HepG2 (cell line): ENCODE measurements around the gene SPACDR. TPM values are rescaled to one million over a fixed set of nuclear protein-coding genes. Genes with fewer than 3 reads are reported as not detected.

Experiments used
- ELF3 ChIP-seq: IDR thresholded peaks from 2 replicates; pipeline ENCODE4 v1.6.1; 2016; ENCODE audit warnings: missing genetic modification reagents, missing compliant biosample characterization
- EZH2 ChIP-seq: conservative IDR thresholded peaks from 2 replicates; pipeline ENCODE4 v1.6.1; 2012; ENCODE audit warnings: mild to moderate bottlenecking, low read depth, low read length, moderate library complexity
- ISL2 ChIP-seq: sonication (generic); formaldehyde crosslinking; IDR thresholded peaks from 2 replicates; pipeline ENCODE4 v1.5.0; 2020; ENCODE audit warnings: missing genetic modification reagents
- JARID2 ChIP-seq: sonication (generic); formaldehyde crosslinking; IDR thresholded peaks from 2 replicates; pipeline ENCODE4 v1.8.1; 2023; ENCODE audit warnings: missing genetic modification reagents, inconsistent platforms; ENCODE audit not compliant: insufficient replicate concordance
- KDM4B ChIP-seq: sonication (generic); formaldehyde crosslinking; IDR thresholded peaks from 2 replicates; pipeline ENCODE4 v1.4.0; 2020; ENCODE audit warnings: missing genetic modification reagents
- KLF13 ChIP-seq: sonication (generic); formaldehyde crosslinking; IDR thresholded peaks from 2 replicates; pipeline ENCODE4 v1.4.0; 2020; ENCODE audit warnings: mild to moderate bottlenecking, missing genetic modification reagents
- ZNF232 ChIP-seq: sonication (generic); formaldehyde crosslinking; IDR thresholded peaks from 2 replicates; pipeline ENCODE4 v1.4.0; 2020; ENCODE audit warnings: missing genetic modification reagents, borderline replicate concordance
- ZNF775 ChIP-seq: sonication (generic); formaldehyde crosslinking; IDR thresholded peaks from 2 replicates; pipeline ENCODE4 v1.4.0; 2020; ENCODE audit warnings: missing genetic modification reagents, mild to moderate bottlenecking, moderate library complexity, borderline replicate concordance
- ZNF879 ChIP-seq: sonication (generic); formaldehyde crosslinking; IDR thresholded peaks from 2 replicates; pipeline ENCODE4 v1.8.1; 2023; ENCODE audit warnings: missing genetic modification reagents
- polyA plus RNA-seq, 8 experiments: library from polyadenylated mRNA; depleted of rRNA in 3 of 8; stranded (reverse) in 7 of 8; unstranded in 1 of 8; fragments of >200 nt; fragmentation: Illumina TruSeq in 4 of 8; extraction: Trizol in 4 of 8; gene quantifications; 2 replicates each; pipeline versions ENCODE4 v1.2.1 to v1.2.3, GENCODE V29; 2011 to 2016; ENCODE audit warnings: low read depth in 4 of 8, missing spikeins in 1 of 8, mixed read lengths in 1 of 8; ENCODE audit not compliant: insufficient read depth in 1 of 8
- total RNA-seq, 5 experiments: library from RNA; depleted of rRNA; stranded (reverse); fragments of >200 nt; fragmentation: Illumina TruSeq; extraction: Trizol; gene quantifications; 2 replicates each; pipeline ENCODE4 v1.2.3, GENCODE V29; 2016; ENCODE audit warnings: low read depth in 1 of 5
- TF ChIP-seq, protein P1 (sequence below): sonication (generic); formaldehyde crosslinking; IDR thresholded peaks from 2 replicates; pipeline ENCODE4 v1.4.0; 2020; ENCODE audit warnings: low read depth, mild to moderate bottlenecking, missing genetic modification reagents
- TF ChIP-seq, protein P2 (sequence below): sonication (generic); formaldehyde crosslinking; IDR thresholded peaks from 2 replicates; pipeline ENCODE4 v1.4.0; 2020; ENCODE audit warnings: missing genetic modification reagents, borderline replicate concordance
- TF ChIP-seq, protein P3 (sequence below): sonication (generic); formaldehyde crosslinking; IDR thresholded peaks from 2 replicates; pipeline ENCODE4 v1.8.1; 2023; ENCODE audit warnings: mild to moderate bottlenecking, missing genetic modification reagents
- TF ChIP-seq, protein P4 (sequence below): sonication (generic); formaldehyde crosslinking; IDR thresholded peaks from 2 replicates; pipeline ENCODE4 v1.5.0; 2020; ENCODE audit warnings: mild to moderate bottlenecking, missing genetic modification reagents
- TF ChIP-seq, protein P5 (sequence below): sonication (generic); formaldehyde crosslinking; IDR thresholded peaks from 2 replicates; pipeline ENCODE4 v1.4.0; 2020; ENCODE audit warnings: missing genetic modification reagents, borderline replicate concordance
- TF ChIP-seq, protein P6 (sequence below): sonication (generic); formaldehyde crosslinking; conservative IDR thresholded peaks from 2 replicates; pipeline ENCODE4 v1.8.0; 2022; ENCODE audit warnings: mild to moderate bottlenecking, moderate library complexity, missing genetic modification reagents

Gene SPACDR
- total and polyA plus RNA-seq, 2 of the 13 experiments (the other 11 are each of a cell fraction or from before 2014, with no cell fraction given), result 0.41 TPM; not detected in 1

DNA sequence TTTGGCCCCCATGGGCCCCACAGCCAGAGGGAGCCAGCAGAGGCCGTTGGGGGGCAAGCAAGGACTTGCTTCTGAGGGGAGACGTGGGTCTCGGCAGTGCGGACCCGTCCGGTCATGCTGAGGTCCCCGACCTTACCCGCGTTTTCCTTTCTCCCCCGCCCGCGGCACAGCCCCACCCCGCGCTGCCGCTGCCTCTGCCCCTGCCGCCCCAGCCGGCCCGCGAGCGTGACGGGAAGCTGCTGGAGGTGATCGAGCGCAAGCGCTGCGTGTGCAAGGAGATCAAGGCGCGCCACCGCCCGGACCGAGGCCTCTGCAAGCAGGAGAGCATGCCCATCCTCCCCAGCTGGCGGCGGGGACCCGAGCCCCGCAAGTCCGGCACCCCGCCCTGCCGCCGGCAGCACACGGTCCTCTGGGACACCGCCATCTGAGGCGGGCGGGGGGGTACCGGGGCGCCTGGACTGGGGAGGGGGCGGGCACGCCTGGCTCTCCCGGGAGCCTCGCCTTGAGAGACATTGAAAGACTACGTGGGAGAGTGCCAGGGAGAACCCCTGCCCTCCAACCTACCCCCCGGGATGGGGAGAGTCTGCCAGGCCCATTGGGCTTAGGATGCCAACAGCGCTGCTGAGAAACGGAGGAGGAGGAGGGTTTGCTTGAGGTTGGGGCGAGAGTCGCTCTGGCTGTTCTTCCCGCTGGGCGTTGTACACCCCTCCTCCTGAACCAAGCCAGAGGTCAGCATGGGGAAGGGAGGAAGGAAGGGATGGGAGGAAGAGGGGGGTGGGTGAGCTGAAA lies 29.6 kb upstream of the SPACDR start (continued):
- TF ChIP-seq ISL2 (CRISPR knock-in tag) (peak; percentile 43; the same call in 1 of the 2 replicates), ELF3 (CRISPR knock-in tag) (peak; percentile 38; the same call in 1 of the 2 replicates), KLF13 (no peak), ZNF879 (CRISPR knock-in tag) (no peak), JARID2 (no peak), ZNF232 (no peak), ZNF775 (CRISPR knock-in tag) (no peak), KDM4B (CRISPR knock-in tag) (no peak), EZH2 (no peak)
- TF ChIP-seq, protein P1, sequence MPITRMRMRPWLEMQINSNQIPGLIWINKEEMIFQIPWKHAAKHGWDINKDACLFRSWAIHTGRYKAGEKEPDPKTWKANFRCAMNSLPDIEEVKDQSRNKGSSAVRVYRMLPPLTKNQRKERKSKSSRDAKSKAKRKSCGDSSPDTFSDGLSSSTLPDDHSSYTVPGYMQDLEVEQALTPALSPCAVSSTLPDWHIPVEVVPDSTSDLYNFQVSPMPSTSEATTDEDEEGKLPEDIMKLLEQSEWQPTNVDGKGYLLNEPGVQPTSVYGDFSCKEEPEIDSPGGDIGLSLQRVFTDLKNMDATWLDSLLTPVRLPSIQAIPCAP (CRISPR knock-in tag), result no peak
- TF ChIP-seq, protein P2, sequence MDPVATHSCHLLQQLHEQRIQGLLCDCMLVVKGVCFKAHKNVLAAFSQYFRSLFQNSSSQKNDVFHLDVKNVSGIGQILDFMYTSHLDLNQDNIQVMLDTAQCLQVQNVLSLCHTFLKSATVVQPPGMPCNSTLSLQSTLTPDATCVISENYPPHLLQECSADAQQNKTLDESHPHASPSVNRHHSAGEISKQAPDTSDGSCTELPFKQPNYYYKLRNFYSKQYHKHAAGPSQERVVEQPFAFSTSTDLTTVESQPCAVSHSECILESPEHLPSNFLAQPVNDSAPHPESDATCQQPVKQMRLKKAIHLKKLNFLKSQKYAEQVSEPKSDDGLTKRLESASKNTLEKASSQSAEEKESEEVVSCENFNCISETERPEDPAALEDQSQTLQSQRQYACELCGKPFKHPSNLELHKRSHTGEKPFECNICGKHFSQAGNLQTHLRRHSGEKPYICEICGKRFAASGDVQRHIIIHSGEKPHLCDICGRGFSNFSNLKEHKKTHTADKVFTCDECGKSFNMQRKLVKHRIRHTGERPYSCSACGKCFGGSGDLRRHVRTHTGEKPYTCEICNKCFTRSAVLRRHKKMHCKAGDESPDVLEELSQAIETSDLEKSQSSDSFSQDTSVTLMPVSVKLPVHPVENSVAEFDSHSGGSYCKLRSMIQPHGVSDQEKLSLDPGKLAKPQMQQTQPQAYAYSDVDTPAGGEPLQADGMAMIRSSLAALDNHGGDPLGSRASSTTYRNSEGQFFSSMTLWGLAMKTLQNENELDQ (CRISPR knock-in tag), result no peak
- TF ChIP-seq, protein P3, sequence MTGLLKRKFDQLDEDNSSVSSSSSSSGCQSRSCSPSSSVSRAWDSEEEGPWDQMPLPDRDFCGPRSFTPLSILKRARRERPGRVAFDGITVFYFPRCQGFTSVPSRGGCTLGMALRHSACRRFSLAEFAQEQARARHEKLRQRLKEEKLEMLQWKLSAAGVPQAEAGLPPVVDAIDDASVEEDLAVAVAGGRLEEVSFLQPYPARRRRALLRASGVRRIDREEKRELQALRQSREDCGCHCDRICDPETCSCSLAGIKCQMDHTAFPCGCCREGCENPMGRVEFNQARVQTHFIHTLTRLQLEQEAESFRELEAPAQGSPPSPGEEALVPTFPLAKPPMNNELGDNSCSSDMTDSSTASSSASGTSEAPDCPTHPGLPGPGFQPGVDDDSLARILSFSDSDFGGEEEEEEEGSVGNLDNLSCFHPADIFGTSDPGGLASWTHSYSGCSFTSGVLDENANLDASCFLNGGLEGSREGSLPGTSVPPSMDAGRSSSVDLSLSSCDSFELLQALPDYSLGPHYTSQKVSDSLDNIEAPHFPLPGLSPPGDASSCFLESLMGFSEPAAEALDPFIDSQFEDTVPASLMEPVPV (CRISPR knock-in tag), result no peak
- TF ChIP-seq, protein P4, sequence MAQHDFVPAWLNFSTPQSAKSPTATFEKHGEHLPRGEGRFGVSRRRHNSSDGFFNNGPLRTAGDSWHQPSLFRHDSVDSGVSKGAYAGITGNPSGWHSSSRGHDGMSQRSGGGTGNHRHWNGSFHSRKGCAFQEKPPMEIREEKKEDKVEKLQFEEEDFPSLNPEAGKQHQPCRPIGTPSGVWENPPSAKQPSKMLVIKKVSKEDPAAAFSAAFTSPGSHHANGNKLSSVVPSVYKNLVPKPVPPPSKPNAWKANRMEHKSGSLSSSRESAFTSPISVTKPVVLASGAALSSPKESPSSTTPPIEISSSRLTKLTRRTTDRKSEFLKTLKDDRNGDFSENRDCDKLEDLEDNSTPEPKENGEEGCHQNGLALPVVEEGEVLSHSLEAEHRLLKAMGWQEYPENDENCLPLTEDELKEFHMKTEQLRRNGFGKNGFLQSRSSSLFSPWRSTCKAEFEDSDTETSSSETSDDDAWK (CRISPR knock-in tag), result no peak
- TF ChIP-seq, protein P5, sequence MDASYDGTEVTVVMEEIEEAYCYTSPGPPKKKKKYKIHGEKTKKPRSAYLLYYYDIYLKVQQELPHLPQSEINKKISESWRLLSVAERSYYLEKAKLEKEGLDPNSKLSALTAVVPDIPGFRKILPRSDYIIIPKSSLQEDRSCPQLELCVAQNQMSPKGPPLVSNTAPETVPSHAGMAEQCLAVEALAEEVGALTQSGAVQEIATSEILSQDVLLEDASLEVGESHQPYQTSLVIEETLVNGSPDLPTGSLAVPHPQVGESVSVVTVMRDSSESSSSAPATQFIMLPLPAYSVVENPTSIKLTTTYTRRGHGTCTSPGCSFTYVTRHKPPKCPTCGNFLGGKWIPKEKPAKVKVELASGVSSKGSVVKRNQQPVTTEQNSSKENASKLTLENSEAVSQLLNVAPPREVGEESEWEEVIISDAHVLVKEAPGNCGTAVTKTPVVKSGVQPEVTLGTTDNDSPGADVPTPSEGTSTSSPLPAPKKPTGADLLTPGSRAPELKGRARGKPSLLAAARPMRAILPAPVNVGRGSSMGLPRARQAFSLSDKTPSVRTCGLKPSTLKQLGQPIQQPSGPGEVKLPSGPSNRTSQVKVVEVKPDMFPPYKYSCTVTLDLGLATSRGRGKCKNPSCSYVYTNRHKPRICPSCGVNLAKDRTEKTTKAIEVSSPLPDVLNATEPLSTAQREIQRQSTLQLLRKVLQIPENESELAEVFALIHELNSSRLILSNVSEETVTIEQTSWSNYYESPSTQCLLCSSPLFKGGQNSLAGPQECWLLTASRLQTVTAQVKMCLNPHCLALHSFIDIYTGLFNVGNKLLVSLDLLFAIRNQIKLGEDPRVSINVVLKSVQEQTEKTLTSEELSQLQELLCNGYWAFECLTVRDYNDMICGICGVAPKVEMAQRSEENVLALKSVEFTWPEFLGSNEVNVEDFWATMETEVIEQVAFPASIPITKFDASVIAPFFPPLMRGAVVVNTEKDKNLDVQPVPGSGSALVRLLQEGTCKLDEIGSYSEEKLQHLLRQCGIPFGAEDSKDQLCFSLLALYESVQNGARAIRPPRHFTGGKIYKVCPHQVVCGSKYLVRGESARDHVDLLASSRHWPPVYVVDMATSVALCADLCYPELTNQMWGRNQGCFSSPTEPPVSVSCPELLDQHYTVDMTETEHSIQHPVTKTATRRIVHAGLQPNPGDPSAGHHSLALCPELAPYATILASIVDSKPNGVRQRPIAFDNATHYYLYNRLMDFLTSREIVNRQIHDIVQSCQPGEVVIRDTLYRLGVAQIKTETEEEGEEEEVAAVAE, result no peak
- TF ChIP-seq, protein P6, sequence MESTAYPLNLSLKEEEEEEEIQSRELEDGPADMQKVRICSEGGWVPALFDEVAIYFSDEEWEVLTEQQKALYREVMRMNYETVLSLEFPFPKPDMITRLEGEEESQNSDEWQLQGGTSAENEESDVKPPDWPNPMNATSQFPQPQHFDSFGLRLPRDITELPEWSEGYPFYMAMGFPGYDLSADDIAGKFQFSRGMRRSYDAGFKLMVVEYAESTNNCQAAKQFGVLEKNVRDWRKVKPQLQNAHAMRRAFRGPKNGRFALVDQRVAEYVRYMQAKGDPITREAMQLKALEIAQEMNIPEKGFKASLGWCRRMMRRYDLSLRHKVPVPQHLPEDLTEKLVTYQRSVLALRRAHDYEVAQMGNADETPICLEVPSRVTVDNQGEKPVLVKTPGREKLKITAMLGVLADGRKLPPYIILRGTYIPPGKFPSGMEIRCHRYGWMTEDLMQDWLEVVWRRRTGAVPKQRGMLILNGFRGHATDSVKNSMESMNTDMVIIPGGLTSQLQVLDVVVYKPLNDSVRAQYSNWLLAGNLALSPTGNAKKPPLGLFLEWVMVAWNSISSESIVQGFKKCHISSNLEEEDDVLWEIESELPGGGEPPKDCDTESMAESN, result no peak
